GM18867 (cell line): ENCODE measurements around the gene C19orf81.

Source experiments
- ATAC-seq: cut with Tn5 transposase; IDR thresholded peaks from one replicate; pipeline ENCODE4 v1.9.1; 2021; ENCODE audit warnings: mild to moderate bottlenecking, moderate library complexity; ENCODE audit not compliant: unreplicated experiment

The C19orf81 gene

GRCh38 chr19:50629194-50629593 lies 20.1 kb upstream of the C19orf81 start:
- no peak for ATAC-seq

- no peak for ATAC-seq
These were observed 19.4 kb upstream of the C19orf81 start for GRCh38 chr19:50629801-50630200.

GRCh38 chr19:50632151-50632835 lies 17.0 kb upstream of the C19orf81 start:
- no peak for ATAC-seq

GRCh38 chr19:50633359-50633758 lies 15.9 kb upstream of the C19orf81 start:
- ATAC-seq, result no peak

GRCh38 chr19:50633973-50634372 lies 15.3 kb upstream of the C19orf81 start:
- ATAC-seq, result no peak

GRCh38 chr19:50636317-50637085 lies 12.7 kb upstream of the C19orf81 start:
- no peak for ATAC-seq

- ATAC-seq, result no peak
These were observed 10.6 kb upstream of the C19orf81 start for GRCh38 chr19:50638600-50638999.

- no peak for ATAC-seq
These were observed 9.8 kb upstream of the C19orf81 start, which contains the start of gene SYT3 for GRCh38 chr19:50639121-50640112. Gene SYT3 (minus strand): TSS chr19:50639881. CDS start chr19:50637411, 2,470 bp downstream.

- no peak for ATAC-seq
These were observed 8.9 kb upstream of the C19orf81 start for GRCh38 chr19:50640368-50640767.

GRCh38 chr19:50644315-50644915 lies 4.8 kb upstream of the C19orf81 start:
- ATAC-seq, result no peak

- ATAC-seq, result no peak
These were observed 4.1 kb upstream of the C19orf81 start for GRCh38 chr19:50645107-50645506.

- ATAC-seq, result no peak
These were observed 3.0 kb upstream of the C19orf81 start for GRCh38 chr19:50646074-50646807.

GRCh38 chr19:50647879-50648615 lies 1.2 kb upstream of the C19orf81 start:
- ATAC-seq, result no peak

GRCh38 chr19:50648659-50649058 lies 586 bp upstream of the C19orf81 start:
- no peak for ATAC-seq

- no peak for ATAC-seq
These were observed 1.9 kb downstream of the C19orf81 start for GRCh38 chr19:50651174-50651573.

- ATAC-seq, result no peak
These were observed 3.5 kb downstream of the C19orf81 start for GRCh38 chr19:50652722-50653121.

GRCh38 chr19:50654882-50655281 lies 5.6 kb downstream of the C19orf81 start:
- no peak for ATAC-seq

- ATAC-seq, result no peak
These were observed 8.0 kb downstream of the C19orf81 start for GRCh38 chr19:50657222-50657669.
